H9 (cell line): ENCODE data around the gene ATRIP. TPM values are rescaled to one million over a fixed set of nuclear protein-coding genes. Genes with fewer than 3 reads are reported as not detected.
A peak's percentile ranks its signal among the peaks of the same experiment; 100 is the strongest.

Experiments used
- DNase-seq: peaks from one replicate; pipeline ENCODE4 v3.0.0-alpha.2; 2017
- H2AFZ ChIP-seq: one replicate; pipeline ENCODE4 v1.6.1; 2013; ENCODE audit warnings: mild to moderate bottlenecking, low read length, control low read depth, moderate library complexity
- H2AK5ac ChIP-seq: 2 replicates; pipeline ENCODE4 v1.6.1; 2013; ENCODE audit warnings: low read length, control low read depth, mixed read lengths; ENCODE audit not compliant: insufficient read length
- H2BK120ac ChIP-seq: one replicate; pipeline ENCODE4 v1.6.1; 2013; ENCODE audit warnings: low read depth, mild to moderate bottlenecking, low read length, control low read depth, inconsistent platforms; ENCODE audit not compliant: poor library complexity, severe bottlenecking
- H2BK12ac ChIP-seq: 2 replicates; pipeline ENCODE4 v1.6.1; 2013; ENCODE audit warnings: low read length, control low read depth, mixed read lengths, low read depth; ENCODE audit not compliant: insufficient read length
- H2BK15ac ChIP-seq: 2 replicates; pipeline ENCODE4 v1.6.1; 2013; ENCODE audit warnings: low read depth, low read length, control low read depth
- H2BK20ac ChIP-seq: one replicate; pipeline ENCODE4 v1.6.1; 2013; ENCODE audit warnings: low read depth, mild to moderate bottlenecking, low read length, control low read depth, inconsistent platforms; ENCODE audit not compliant: poor library complexity, severe bottlenecking
- H2BK5ac ChIP-seq: 2 replicates; pipeline ENCODE4 v1.6.1; 2013; ENCODE audit warnings: low read length, control low read depth, mixed read lengths; ENCODE audit not compliant: insufficient read length
- H3K14ac ChIP-seq: 2 replicates; pipeline ENCODE4 v1.6.1; 2013; ENCODE audit warnings: low read length, control low read depth; ENCODE audit not compliant: insufficient read depth
- H3K18ac ChIP-seq: 2 replicates; pipeline ENCODE4 v1.6.1; 2013; ENCODE audit warnings: low read depth, mild to moderate bottlenecking, mixed read lengths, low read length, control low read depth; ENCODE audit not compliant: insufficient read length
- H3K23ac ChIP-seq: 2 replicates; pipeline ENCODE4 v1.6.1; 2013; ENCODE audit warnings: low read length, control low read depth, mixed read lengths, low read depth; ENCODE audit not compliant: insufficient read length
- H3K23me2 ChIP-seq: 2 replicates; pipeline ENCODE4 v1.6.1; 2013; ENCODE audit warnings: low read depth, mild to moderate bottlenecking, mixed read lengths, low read length, control low read depth; ENCODE audit not compliant: insufficient read length, poor library complexity, severe bottlenecking
- H3K27ac ChIP-seq: 2 replicates; pipeline ENCODE4 v1.5.1; 2013; ENCODE audit warnings: low read length, control low read depth, mixed read lengths, low read depth; ENCODE audit not compliant: insufficient read length
- H3K27me3 ChIP-seq: 2 replicates; pipeline ENCODE4 v1.6.1; 2013; ENCODE audit warnings: low read length, control low read depth, inconsistent platforms; ENCODE audit not compliant: insufficient read depth
- H3K4ac ChIP-seq: 2 replicates; pipeline ENCODE4 v1.6.1; 2013; ENCODE audit warnings: low read depth, mild to moderate bottlenecking, control low read depth, inconsistent platforms, low read length, moderate library complexity
- H3K4me1 ChIP-seq: 2 replicates; pipeline ENCODE4 v1.6.1; 2013; ENCODE audit warnings: low read length, control low read depth, inconsistent platforms; ENCODE audit not compliant: insufficient read depth
- H3K4me2 ChIP-seq: 2 replicates; pipeline ENCODE4 v1.6.1; 2013; ENCODE audit warnings: low read length, control low read depth, mixed read lengths; ENCODE audit not compliant: insufficient read length, insufficient read depth
- H3K56ac ChIP-seq: 2 replicates; pipeline ENCODE4 v1.6.1; 2013; ENCODE audit warnings: low read depth, mild to moderate bottlenecking, mixed read lengths, low read length, control low read depth; ENCODE audit not compliant: insufficient read length
- H3K79me1 ChIP-seq: 2 replicates; pipeline ENCODE4 v1.6.1; 2013; ENCODE audit warnings: low read depth, mild to moderate bottlenecking, moderate library complexity, low read length, control low read depth, inconsistent platforms; ENCODE audit not compliant: insufficient read depth, poor library complexity, severe bottlenecking
- H3K79me2 ChIP-seq: 2 replicates; pipeline ENCODE4 v1.6.1; 2013; ENCODE audit warnings: low read length, control low read depth, inconsistent platforms; ENCODE audit not compliant: insufficient read depth
- H3K9ac ChIP-seq: 2 replicates; pipeline ENCODE4 v1.6.1; 2013; ENCODE audit warnings: low read length, control low read depth, mixed read lengths; ENCODE audit not compliant: insufficient read length; ENCODE audit errors: extremely low read depth
- H3K9me3 ChIP-seq: one replicate; pipeline ENCODE4 v1.6.1; 2013; ENCODE audit warnings: low read depth, low read length, inconsistent platforms; ENCODE audit not compliant: control insufficient read depth
- H3T11ph ChIP-seq: one replicate; pipeline ENCODE4 v1.6.1; 2013; ENCODE audit warnings: mild to moderate bottlenecking, low read length, control low read depth, inconsistent platforms
- H4K20me1 ChIP-seq: one replicate; pipeline ENCODE4 v1.6.1; 2013; ENCODE audit not compliant: control insufficient read depth, insufficient read length, insufficient read depth
- H4K5ac ChIP-seq: 2 replicates; pipeline ENCODE4 v1.6.1; 2013; ENCODE audit warnings: low read depth, mild to moderate bottlenecking, mixed read lengths, low read length, control low read depth; ENCODE audit not compliant: insufficient read length
- H4K8ac ChIP-seq: replicated peaks from 2 replicates; pipeline ENCODE4 v1.6.1; 2013; ENCODE audit warnings: low read length, control low read depth, mixed read lengths, low read depth; ENCODE audit not compliant: insufficient read length
- H4K91ac ChIP-seq: 2 replicates; pipeline ENCODE4 v1.6.1; 2013; ENCODE audit warnings: low read depth, mild to moderate bottlenecking, moderate library complexity, mixed read lengths, low read length, control low read depth; ENCODE audit not compliant: insufficient read length
- H3K27ac Mint-ChIP-seq, 3 experiments: 2 replicates in 2 of 3; 3 replicates in 1 of 3; pipeline ENCODE4 v1.8.0; 2020 to 2021; ENCODE audit warnings: mixed read lengths in 3 of 3, mild to moderate bottlenecking in 1 of 3, moderate library complexity in 1 of 3
- H3K27me3 Mint-ChIP-seq: 2 replicates; pipeline ENCODE4 v1.8.0; 2021; ENCODE audit warnings: low read depth, mild to moderate bottlenecking, moderate library complexity, mixed read lengths
- H3K36me3 Mint-ChIP-seq, 3 experiments: 2 replicates in 2 of 3; 3 replicates in 1 of 3; pipeline ENCODE4 v1.8.0; 2020 to 2021; ENCODE audit warnings: low read depth in 3 of 3, mixed read lengths in 3 of 3; ENCODE audit not compliant: insufficient read depth in 1 of 3
- H3K4me1 Mint-ChIP-seq, 2 experiments: 2 replicates each; pipeline ENCODE4 v1.8.0; 2020; ENCODE audit warnings: mixed read lengths in 2 of 2
- H3K4me3 Mint-ChIP-seq, 2 experiments: 2 replicates in 1 of 2; 3 replicates in 1 of 2; pipeline ENCODE4 v1.8.0; 2020 to 2021; ENCODE audit warnings: mild to moderate bottlenecking in 2 of 2, mixed read lengths in 2 of 2, moderate library complexity in 1 of 2
- H3K9me3 Mint-ChIP-seq, 2 experiments: 2 replicates in 1 of 2; 3 replicates in 1 of 2; pipeline ENCODE4 v1.8.0; 2020; ENCODE audit warnings: mild to moderate bottlenecking in 2 of 2, mixed read lengths in 2 of 2, moderate library complexity in 1 of 2
- CTCF ChIP-seq: fragments of 200-600 bp; sonication (generic); conservative IDR thresholded peaks from 3 replicates; pipeline ENCODE4 v1.8.0; 2021; ENCODE audit warnings: antibody characterized with exemption, mild to moderate bottlenecking
- WGBS: extraction: QIAGEN DNeasy Blood & Tissue Kit; methylation state at CpG from one replicate; pipeline ENCODE4 v1.1.7; 2013; ENCODE audit warnings: missing lambda C conversion rate, low lambda C conversion rate, mixed read lengths; ENCODE audit not compliant: insufficient read length; ENCODE audit errors: extremely low coverage; 5-methylcytosine and 5-hydroxymethylcytosine counted together
- total RNA-seq: library from RNA; stranded (reverse); gene quantifications from 2 replicates; pipeline ENCODE4 v1.2.1, GENCODE V29; 2021

Gene ATRIP
- total RNA-seq, 1 experiment from 2014 or later = 16.3 TPM

- Histone ChIP-seq H3K23ac (no peak overlapping the region), H3K23me2 (no peaks in the 10 kb centered on the region), H2AFZ (no peak overlapping the region), H2BK5ac (no peak overlapping the region), H3K9ac (no peak overlapping the region), H4K5ac (no peak overlapping the region), H3K9me3 (no peaks in the 10 kb centered on the region), H4K20me1 (no peaks in the 10 kb centered on the region), H3K4me2 (no peak overlapping the region), H3K18ac (no peak overlapping the region), H3K27me3 (no peaks in the 10 kb centered on the region), H3T11ph (no peak overlapping the region), H2AK5ac (no peak overlapping the region), H3K27ac (no peak overlapping the region), H3K4me1 (0 out of 2 replicates have a peak, but pooled peaks cover 2% of the 10 kb centered on the region), H2BK15ac (no peak overlapping the region), H4K91ac (no peak overlapping the region), H2BK120ac (no peak overlapping the region), H4K8ac (no peak overlapping the region), H2BK20ac (no peak overlapping the region), H3K79me2 (no peaks in the 10 kb centered on the region), H3K56ac (no peak overlapping the region), H3K4ac (no peak overlapping the region), H3K79me1 (no peaks in the 10 kb centered on the region), H3K14ac (no peak overlapping the region), H2BK12ac (no peak overlapping the region)
- H3K4me1 Mint-ChIP-seq = peaks cover 10% of the 10 kb centered on the region in 2 experiments
- H3K9me3 Mint-ChIP-seq = no peaks in the 10 kb centered on the region
- H3K4me3 Mint-ChIP-seq = no peak overlapping the region
- no peak for TF ChIP-seq CTCF
- peak; percentile 41 for DNase-seq
- peak overlapping the region in 2 of 3 experiments; percentile 71 to 82; a peak in 3 of 7 replicates for H3K27ac Mint-ChIP-seq
- WGBS = no CpG with 5 or more reads among the region's 4 CpGs
- peaks cover 7% of the 10 kb centered on the region for H3K27me3 Mint-ChIP-seq
- H3K36me3 Mint-ChIP-seq = peaks cover 9 to 36% (median 23%) of the 10 kb centered on the region in 3 experiments
Observed at GRCh38 chr3:48399387-48400172, 47.0 kb upstream of the ATRIP start.
